Measurements from ENCODE around the gene NPRL2. TPM values are rescaled to one million over a fixed set of nuclear protein-coding genes. Genes with fewer than 3 reads are reported as not detected.

Gene NPRL2
- total and polyA plus RNA-seq, 9 of the 15 experiments (the other 6 are each of a cell fraction or from before 2014, with no cell fraction given), result 17.4 to 40.4 (median 24.4) TPM

GRCh38 chr3:50359760-50360110 lies 9.2 kb upstream of the NPRL2 start (continued):
- TF ChIP-seq NCOA6 (IDR thresholded peaks at IDR 0.05) (no peak), MCM5 (IDR thresholded peaks at IDR 0.05; ENCODE audit: low read depth) (no peak), NRF1 (conservative IDR thresholded peaks at IDR 0.05 in 1 of 2, IDR thresholded peaks at IDR 0.05 in 1 of 2) (no peak), NR2F6 (CRISPR knock-in tag; IDR thresholded peaks at IDR 0.05) (0 out of 2 replicates have a peak, but pooled peaks have one; percentile 29), RBM39 (optimal IDR thresholded peaks at IDR 0.05; ENCODE audit: low read depth, low read length) (no peak), KAT2B (IDR thresholded peaks at IDR 0.05; ENCODE audit: low read depth, low read length) (no peak), NFE2 (IDR thresholded peaks at IDR 0.05; ENCODE audit: low read depth) (peak; percentile 42; the same call in 1 of the 2 replicates), HLTF (IDR thresholded peaks at IDR 0.05) (no peak), POLR2AphosphoS2 (IDR thresholded peaks at IDR 0.05; ENCODE audit: low read length) (no peak), JUND (IDR thresholded peaks at IDR 0.05; ENCODE audit: borderline replicate concordance, low read depth, low read length) (no peak), JUND (tag; IDR thresholded peaks at IDR 0.05; ENCODE audit: borderline replicate concordance, low read depth, low read length) (no peak), GABPA (tag; conservative IDR thresholded peaks at IDR 0.05; ENCODE audit: low read depth) (peak; percentile 25; the same call in 1 of the 2 replicates), HMGN3 (IDR thresholded peaks at IDR 0.05; ENCODE audit: borderline replicate concordance, extremely low read depth, insufficient read length, low read depth, low read length) (no peak), XRCC4 (IDR thresholded peaks at IDR 0.05; ENCODE audit: extremely low read depth, insufficient read depth, insufficient read length) (no peak), KLF10 (CRISPR knock-in tag; IDR thresholded peaks at IDR 0.05) (no peak), ZSCAN29 (IDR thresholded peaks at IDR 0.05) (no peak), ZNF143 (CRISPR knock-in tag; IDR thresholded peaks at IDR 0.05) (no peak), C11orf30 (IDR thresholded peaks at IDR 0.05; ENCODE audit: low read depth) (no peak), XRCC5 (IDR thresholded peaks at IDR 0.05; ENCODE audit: low read depth, low read length) (no peak)
- TF ChIP-seq, protein P1, sequence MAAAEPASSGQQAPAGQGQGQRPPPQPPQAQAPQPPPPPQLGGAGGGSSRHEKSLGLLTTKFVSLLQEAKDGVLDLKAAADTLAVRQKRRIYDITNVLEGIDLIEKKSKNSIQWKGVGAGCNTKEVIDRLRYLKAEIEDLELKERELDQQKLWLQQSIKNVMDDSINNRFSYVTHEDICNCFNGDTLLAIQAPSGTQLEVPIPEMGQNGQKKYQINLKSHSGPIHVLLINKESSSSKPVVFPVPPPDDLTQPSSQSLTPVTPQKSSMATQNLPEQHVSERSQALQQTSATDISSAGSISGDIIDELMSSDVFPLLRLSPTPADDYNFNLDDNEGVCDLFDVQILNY (CRISPR knock-in tag; IDR thresholded peaks at IDR 0.05), result no peak
- TF ChIP-seq, protein P2, sequence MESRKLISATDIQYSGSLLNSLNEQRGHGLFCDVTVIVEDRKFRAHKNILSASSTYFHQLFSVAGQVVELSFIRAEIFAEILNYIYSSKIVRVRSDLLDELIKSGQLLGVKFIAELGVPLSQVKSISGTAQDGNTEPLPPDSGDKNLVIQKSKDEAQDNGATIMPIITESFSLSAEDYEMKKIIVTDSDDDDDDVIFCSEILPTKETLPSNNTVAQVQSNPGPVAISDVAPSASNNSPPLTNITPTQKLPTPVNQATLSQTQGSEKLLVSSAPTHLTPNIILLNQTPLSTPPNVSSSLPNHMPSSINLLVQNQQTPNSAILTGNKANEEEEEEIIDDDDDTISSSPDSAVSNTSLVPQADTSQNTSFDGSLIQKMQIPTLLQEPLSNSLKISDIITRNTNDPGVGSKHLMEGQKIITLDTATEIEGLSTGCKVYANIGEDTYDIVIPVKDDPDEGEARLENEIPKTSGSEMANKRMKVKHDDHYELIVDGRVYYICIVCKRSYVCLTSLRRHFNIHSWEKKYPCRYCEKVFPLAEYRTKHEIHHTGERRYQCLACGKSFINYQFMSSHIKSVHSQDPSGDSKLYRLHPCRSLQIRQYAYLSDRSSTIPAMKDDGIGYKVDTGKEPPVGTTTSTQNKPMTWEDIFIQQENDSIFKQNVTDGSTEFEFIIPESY (CRISPR knock-in tag; IDR thresholded peaks at IDR 0.05), result no peak

All from K562 (cell line).